Measurements from ENCODE around the gene FBXO8.

Gene FBXO8

GRCh38 chr4:174283507-174284471 lies at the start of gene FBXO8, which contains the start of gene CEP44:
Gene FBXO8 (minus strand): TSS chr4:174283667. CDS start chr4:174263092, 20,575 bp downstream.
Gene CEP44 (plus strand): TSS chr4:174283911. CDS start chr4:174299122, 15,211 bp downstream.
- FAIRE-seq (peak; percentile 77), DNase-seq (ENCODE audit: insufficient read length, low spot score) (peak; percentile 15)
- TF ChIP-seq POLR2A (IDR thresholded peaks at IDR 0.05; ENCODE audit: low read depth, low read length), result peak; percentile 40

GRCh38 chr4:174332741-174333493 lies 49.5 kb upstream of the FBXO8 start:
- no peak for TF ChIP-seq POLR2A (IDR thresholded peaks at IDR 0.05; ENCODE audit: low read depth, low read length)
- FAIRE-seq (no peak), DNase-seq (ENCODE audit: insufficient read length, low spot score) (no peak)

- DNase-seq (ENCODE audit: insufficient read length, low spot score) (no peak), FAIRE-seq (no peak)
- no peak for TF ChIP-seq POLR2A (IDR thresholded peaks at IDR 0.05; ENCODE audit: low read depth, low read length)
These were observed 41.3 kb upstream of the FBXO8 start for GRCh38 chr4:174324725-174325124.

GRCh38 chr4:174324236-174324635 lies 40.8 kb upstream of the FBXO8 start:
- DNase-seq (ENCODE audit: insufficient read length, low spot score) (no peak), FAIRE-seq (no peak)
- TF ChIP-seq POLR2A (IDR thresholded peaks at IDR 0.05; ENCODE audit: low read depth, low read length), result no peak

GRCh38 chr4:174320494-174321199 lies 37.2 kb upstream of the FBXO8 start:
- DNase-seq (ENCODE audit: insufficient read length, low spot score) (no peak), FAIRE-seq (no peak)
- TF ChIP-seq POLR2A (IDR thresholded peaks at IDR 0.05; ENCODE audit: low read depth, low read length), result no peak

- FAIRE-seq (no peak), DNase-seq (ENCODE audit: insufficient read length, low spot score) (no peak)
- TF ChIP-seq POLR2A (IDR thresholded peaks at IDR 0.05; ENCODE audit: low read depth, low read length), result no peak
These were observed 35.6 kb upstream of the FBXO8 start for GRCh38 chr4:174318829-174319764.

GRCh38 chr4:174317531-174317930 lies 34.1 kb upstream of the FBXO8 start:
- FAIRE-seq, result no peak

GRCh38 chr4:174316954-174317353 lies 33.5 kb upstream of the FBXO8 start:
- DNase-seq (ENCODE audit: insufficient read length, low spot score) (no peak), FAIRE-seq (no peak)
- TF ChIP-seq POLR2A (IDR thresholded peaks at IDR 0.05; ENCODE audit: low read depth, low read length), result no peak

More at GRCh38 chr4:174317531-174317930, 34.1 kb upstream of the FBXO8 start:
- DNase-seq (ENCODE audit: insufficient read length, low spot score), result no peak
- TF ChIP-seq POLR2A (IDR thresholded peaks at IDR 0.05; ENCODE audit: low read depth, low read length), result no peak

- DNase-seq (ENCODE audit: insufficient read length, low spot score) (no peak), FAIRE-seq (no peak)
- TF ChIP-seq POLR2A (IDR thresholded peaks at IDR 0.05; ENCODE audit: low read depth, low read length), result no peak
These were observed 33.1 kb upstream of the FBXO8 start for GRCh38 chr4:174316546-174316945.

- DNase-seq (ENCODE audit: insufficient read length, low spot score) (no peak), FAIRE-seq (peak; percentile 60)
- no peak for TF ChIP-seq POLR2A (IDR thresholded peaks at IDR 0.05; ENCODE audit: low read depth, low read length)
These were observed 31.3 kb upstream of the FBXO8 start for GRCh38 chr4:174314770-174315169.

- no peak for FAIRE-seq
- no peak for TF ChIP-seq POLR2A (IDR thresholded peaks at IDR 0.05; ENCODE audit: low read depth, low read length)
These were observed 30.8 kb upstream of the FBXO8 start for GRCh38 chr4:174314274-174314673.

GRCh38 chr4:174312993-174313392 lies 29.5 kb upstream of the FBXO8 start:
- no peak for FAIRE-seq
- no peak for TF ChIP-seq POLR2A (IDR thresholded peaks at IDR 0.05; ENCODE audit: low read depth, low read length)
- no peak for DNase-seq (ENCODE audit: insufficient read length, low spot score)

More at GRCh38 chr4:174314274-174314673, 30.8 kb upstream of the FBXO8 start:
- DNase-seq (ENCODE audit: insufficient read length, low spot score), result no peak

- no peak for FAIRE-seq
- no peak for DNase-seq (ENCODE audit: insufficient read length, low spot score)
- no peak for TF ChIP-seq POLR2A (IDR thresholded peaks at IDR 0.05; ENCODE audit: low read depth, low read length)
These were observed 24.2 kb upstream of the FBXO8 start for GRCh38 chr4:174307694-174308093.
